Body of pancreas (tissue), 4 donors: ENCODE data around the gene VAMP7.

Experiments
- CTCF ChIP-seq, 7 experiments: fragments of 450-650 bp in 4 of 7; fragments of 200-600 bp in 3 of 7; sonication (generic) in 3 of 7; IDR thresholded peaks; one replicate each; pipeline ENCODE4 v1.5.1; 2016 to 2019; ENCODE audit warnings: antibody characterized with exemption in 7 of 7
- POLR2A ChIP-seq, 3 donors: fragments of 450-650 bp; IDR thresholded peaks; one replicate each; pipeline ENCODE4 v1.6.1; 2016; ENCODE audit warnings: antibody characterized with exemption in 3 of 3, mild to moderate bottlenecking in 2 of 3

GRCh38 chrX:155865193-155865592, 16.0 kb upstream of the VAMP7 start:
- no peak for TF ChIP-seq POLR2A (IDR thresholded peaks at IDR 0.05)
- TF ChIP-seq CTCF (IDR thresholded peaks at IDR 0.05), result no peak
